Caco-2 (cell line): Measurements from ENCODE around the gene DIP2B. TPM values are rescaled to one million over a fixed set of nuclear protein-coding genes. Genes with fewer than 3 reads are reported as not detected.

ENCODE experiments used
- BruUV-seq: library from RNA; stranded (reverse); fragments of 400-500 nt; replicated peaks from 2 replicates; lab custom pipeline; 2021; lab: Mats Ljungman, UMichigan
- CTCF ChIA-PET: fragments of 300-600 bp; sonication (Branson Sonifier 250); formaldehyde crosslinking; loops from one replicate; lab custom pipeline; 2022; ENCODE audit warnings: antibody characterized with exemption; lab: Charles Lee
- POLR2A ChIA-PET: fragments of 300-600 bp; sonication (Branson Sonifier 250); formaldehyde crosslinking; loops from one replicate; lab custom pipeline; 2022; ENCODE audit warnings: antibody characterized with exemption; lab: Charles Lee
- DNase-seq, 2 experiments: peaks; one replicate each; pipeline versions ENCODE4 v3.0.0 to v3.0.0-alpha.2; 2020 to 2022
- H3K27me3 ChIP-seq: replicated peaks from 2 replicates; pipeline ENCODE4 v1.6.0; 2011; ENCODE audit warnings: low read length; ENCODE audit not compliant: control insufficient read depth, insufficient read depth
- H3K36me3 ChIP-seq: 2 replicates; pipeline ENCODE4 v1.5.1; 2011; ENCODE audit warnings: low read length; ENCODE audit not compliant: control insufficient read depth, insufficient read depth
- H3K4me1 ChIP-seq: fragments of 250-450 bp; sonication (Bioruptor Pico); 2 replicates; pipeline ENCODE4 v1.5.1; 2020; ENCODE audit warnings: mild to moderate bottlenecking
- H3K4me3 ChIP-seq: 2 replicates; pipeline ENCODE4 v1.5.1; 2011; ENCODE audit warnings: low read depth, mild to moderate bottlenecking, control low read depth, low read length
- H3K9me3 ChIP-seq: fragments of 250-450 bp; sonication (Bioruptor Pico); 2 replicates; pipeline ENCODE4 v1.5.1; 2020; ENCODE audit warnings: mild to moderate bottlenecking, moderate library complexity
- H3K27ac Mint-ChIP-seq: one replicate; pipeline ENCODE4 v1.8.0; 2022; ENCODE audit warnings: mixed read lengths; ENCODE audit not compliant: unreplicated experiment
- H3K27me3 Mint-ChIP-seq: one replicate; pipeline ENCODE4 v1.8.0; 2022; ENCODE audit warnings: mixed read lengths; ENCODE audit not compliant: insufficient read depth, unreplicated experiment
- H3K36me3 Mint-ChIP-seq: one replicate; pipeline ENCODE4 v1.8.0; 2022; ENCODE audit warnings: mild to moderate bottlenecking, mixed read lengths; ENCODE audit not compliant: insufficient read depth, unreplicated experiment
- H3K4me1 Mint-ChIP-seq: one replicate; pipeline ENCODE4 v1.8.0; 2022; ENCODE audit warnings: low read depth, mixed read lengths; ENCODE audit not compliant: unreplicated experiment
- H3K4me3 Mint-ChIP-seq: one replicate; pipeline ENCODE4 v1.8.0; 2022; ENCODE audit warnings: mild to moderate bottlenecking, moderate library complexity, mixed read lengths; ENCODE audit not compliant: unreplicated experiment
- H3K9me3 Mint-ChIP-seq: one replicate; pipeline ENCODE4 v1.8.0; 2022; ENCODE audit warnings: mixed read lengths; ENCODE audit not compliant: unreplicated experiment
- intact Hi-C: fragments of 100-400 bp; cut with micrococcal nuclease; formaldehyde crosslinking; loops from one replicate; pipeline ENCODE4 v1.10.0; 2022; ENCODE audit not compliant: unreplicated experiment
- total RNA-seq: library from RNA; stranded (reverse); gene quantifications from 2 replicates; pipeline ENCODE4 v1.2.3, GENCODE V29; 2022
- TF ChIP-seq, protein P1 (sequence below), 2 experiments: fragments of 200-600 bp in 1 of 2; IDR thresholded peaks; 1 replicate in 1 of 2; 2 replicates in 1 of 2; pipeline versions ENCODE4 v1.5.1 to v1.8.0; 2011 to 2022; ENCODE audit warnings: antibody characterized with exemption in 1 of 2, control low read depth in 1 of 2, inconsistent platforms in 1 of 2, low read depth in 1 of 2, low read length in 1 of 2, mild to moderate bottlenecking in 1 of 2, moderate library complexity in 1 of 2; ENCODE audit not compliant: insufficient read depth in 1 of 2, severe bottlenecking in 1 of 2, unreplicated experiment in 1 of 2

Gene DIP2B
- total RNA-seq, 1 experiment from 2014 or later: 32.7 TPM

GRCh38 chr12:50579757-50580267, 75.0 kb downstream of the DIP2B start:
- Mint-ChIP-seq H3K27ac (no peak overlapping the region), H3K4me1 (peaks cover 5% of the 10 kb centered on the region), H3K9me3 (no peaks in the 10 kb centered on the region), H3K4me3 (no peak overlapping the region), H3K36me3 (no peaks in the 10 kb centered on the region), H3K27me3 (no peaks in the 10 kb centered on the region)
- BruUV-seq: no TSS peak
- H3K9me3 ChIP-seq: no peaks in the 10 kb centered on the region
- peaks cover 3% of the 10 kb centered on the region for H3K4me1 ChIP-seq
- TF ChIP-seq, protein P1, sequence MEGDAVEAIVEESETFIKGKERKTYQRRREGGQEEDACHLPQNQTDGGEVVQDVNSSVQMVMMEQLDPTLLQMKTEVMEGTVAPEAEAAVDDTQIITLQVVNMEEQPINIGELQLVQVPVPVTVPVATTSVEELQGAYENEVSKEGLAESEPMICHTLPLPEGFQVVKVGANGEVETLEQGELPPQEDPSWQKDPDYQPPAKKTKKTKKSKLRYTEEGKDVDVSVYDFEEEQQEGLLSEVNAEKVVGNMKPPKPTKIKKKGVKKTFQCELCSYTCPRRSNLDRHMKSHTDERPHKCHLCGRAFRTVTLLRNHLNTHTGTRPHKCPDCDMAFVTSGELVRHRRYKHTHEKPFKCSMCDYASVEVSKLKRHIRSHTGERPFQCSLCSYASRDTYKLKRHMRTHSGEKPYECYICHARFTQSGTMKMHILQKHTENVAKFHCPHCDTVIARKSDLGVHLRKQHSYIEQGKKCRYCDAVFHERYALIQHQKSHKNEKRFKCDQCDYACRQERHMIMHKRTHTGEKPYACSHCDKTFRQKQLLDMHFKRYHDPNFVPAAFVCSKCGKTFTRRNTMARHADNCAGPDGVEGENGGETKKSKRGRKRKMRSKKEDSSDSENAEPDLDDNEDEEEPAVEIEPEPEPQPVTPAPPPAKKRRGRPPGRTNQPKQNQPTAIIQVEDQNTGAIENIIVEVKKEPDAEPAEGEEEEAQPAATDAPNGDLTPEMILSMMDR (IDR thresholded peaks at IDR 0.05; ENCODE audit: insufficient read depth in 1 of 2, low read depth in 1 of 2, low read length in 1 of 2, severe bottlenecking in 1 of 2, unreplicated experiment in 1 of 2): no peak
- intact Hi-C loops: no loop called here
- CTCF ChIA-PET: no interaction called here
- no peak overlapping the region for H3K4me3 ChIP-seq
- peaks cover 1% of the 10 kb centered on the region; the same call in 1 of the 2 replicates for H3K36me3 ChIP-seq
- H3K27me3 ChIP-seq: no peaks in the 10 kb centered on the region
- POLR2A ChIA-PET: interaction anchor here (0.7 kb wide), 1 partner anchor 36 kb away, joined by 6 read pairs; no protein-coding TSS in a partner anchor
- no peak for DNase-seq

DNA sequence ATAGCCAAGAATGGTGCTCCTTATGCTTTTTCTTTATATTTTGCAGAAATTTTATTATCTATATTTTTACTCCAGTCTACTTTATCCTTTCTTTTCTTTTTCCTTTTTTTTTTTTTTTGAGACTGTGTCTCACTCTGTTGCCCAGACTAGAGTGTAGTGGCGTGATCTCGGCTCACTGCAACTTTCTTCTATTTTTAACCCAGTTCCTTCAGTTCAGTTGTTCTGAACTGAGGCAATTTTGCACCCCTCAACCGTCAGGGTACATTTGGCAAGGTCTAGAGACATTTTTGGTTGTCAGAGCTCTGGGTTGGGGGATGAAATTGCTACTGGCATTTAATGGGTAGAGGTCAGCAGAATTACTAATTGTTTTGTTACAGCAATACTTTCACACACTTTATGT, 75.7 kb downstream of the DIP2B start:
- Mint-ChIP-seq H3K36me3 (no peaks in the 10 kb centered on the region), H3K27ac (no peak overlapping the region), H3K4me1 (no peaks in the 10 kb centered on the region), H3K4me3 (no peak overlapping the region), H3K9me3 (no peaks in the 10 kb centered on the region), H3K27me3 (no peaks in the 10 kb centered on the region)
- no peak for DNase-seq
- H3K4me1 ChIP-seq: no peaks in the 10 kb centered on the region; the same call in 1 of the 2 replicates
- peaks cover 3% of the 10 kb centered on the region; the same call in 1 of the 2 replicates for H3K36me3 ChIP-seq
- ChIA-PET CTCF (no interaction called here), POLR2A (interaction anchor here (0.7 kb wide), 1 partner anchor 36 kb away, joined by 6 read pairs; no protein-coding TSS in a partner anchor)
- TF ChIP-seq, protein P1 (IDR thresholded peaks at IDR 0.05; ENCODE audit: insufficient read depth in 1 of 2, low read depth in 1 of 2, low read length in 1 of 2, severe bottlenecking in 1 of 2, unreplicated experiment in 1 of 2): no peak
- H3K4me3 ChIP-seq: no peak overlapping the region
- BruUV-seq: no TSS peak
- intact Hi-C loops: no loop called here
- no peaks in the 10 kb centered on the region for H3K27me3 ChIP-seq
- H3K9me3 ChIP-seq: no peaks in the 10 kb centered on the region

DNA sequence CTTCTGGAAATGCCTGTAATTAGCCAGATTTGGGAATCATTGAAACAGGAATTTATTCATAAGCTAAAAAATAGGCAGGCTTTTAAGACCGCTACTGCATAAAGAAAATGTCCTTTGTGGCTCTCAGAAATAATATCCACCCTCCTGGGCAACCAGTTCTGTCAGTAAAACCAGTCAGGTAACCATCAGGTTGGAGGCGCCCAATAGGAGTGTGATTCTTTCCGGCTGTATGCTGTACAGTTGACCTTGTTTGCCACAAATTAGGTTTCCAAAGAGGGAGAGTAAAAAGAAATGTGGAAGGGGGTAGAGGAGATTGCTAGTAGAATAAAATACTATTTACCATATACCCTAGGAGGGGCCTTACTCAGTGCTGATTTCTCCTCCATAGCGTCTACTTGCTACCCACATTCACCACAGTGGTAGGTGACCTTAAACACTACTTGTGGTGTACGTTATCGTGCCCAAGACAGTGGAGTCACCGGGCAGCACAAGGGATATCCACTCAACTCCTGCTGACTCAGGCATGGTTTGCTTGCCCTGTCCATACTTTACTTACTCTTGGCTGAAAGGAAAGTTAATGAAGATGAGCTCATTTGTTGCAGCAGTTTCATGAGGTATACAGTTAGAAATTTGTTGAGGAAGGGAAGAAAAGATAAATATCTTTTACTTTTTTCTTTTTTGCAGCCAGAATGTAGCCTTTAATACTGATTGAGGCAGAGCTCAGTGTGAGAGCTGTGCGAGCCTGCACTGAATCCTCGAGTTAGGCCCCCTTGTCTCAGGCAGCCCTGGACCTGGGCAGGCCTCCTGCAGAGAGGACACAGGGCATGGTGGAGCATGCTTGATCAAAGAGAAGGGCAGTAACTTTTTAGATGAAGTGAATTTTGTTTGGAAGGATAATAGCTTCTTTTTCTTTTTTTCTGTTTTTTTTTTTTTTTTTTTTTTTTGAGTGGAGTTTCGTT, 76.7 kb downstream of the DIP2B start:
- Mint-ChIP-seq H3K4me1 (no peaks in the 10 kb centered on the region), H3K4me3 (no peak overlapping the region), H3K9me3 (no peaks in the 10 kb centered on the region), H3K27me3 (no peaks in the 10 kb centered on the region), H3K36me3 (no peaks in the 10 kb centered on the region), H3K27ac (no peak overlapping the region)
- no peaks in the 10 kb centered on the region for H3K27me3 ChIP-seq
- DNase-seq: no peak
- CTCF ChIA-PET: interaction anchor here (0.6 to 0.7 kb wide), 3 partner anchors 56 to 1081 kb away, joined by 3 to 4 read pairs (median 3); no protein-coding TSS in a partner anchor
- TF ChIP-seq, protein P1 (IDR thresholded peaks at IDR 0.05; ENCODE audit: insufficient read depth in 1 of 2, low read depth in 1 of 2, low read length in 1 of 2, severe bottlenecking in 1 of 2, unreplicated experiment in 1 of 2): no peak
- POLR2A ChIA-PET: interaction anchor here (0.6 kb wide), 1 partner anchor 77 kb away, joined by 4 read pairs; no protein-coding TSS in a partner anchor
- intact Hi-C loops: no loop called here
- no peak overlapping the region for H3K4me3 ChIP-seq
- H3K36me3 ChIP-seq: peaks cover 3% of the 10 kb centered on the region; the same call in 1 of the 2 replicates
- no peaks in the 10 kb centered on the region for H3K9me3 ChIP-seq
- BruUV-seq: no TSS peak
- no peaks in the 10 kb centered on the region; the same call in 1 of the 2 replicates for H3K4me1 ChIP-seq
